HG03457 (cell line): ENCODE measurements around the gene GNAT1.
A peak's percentile ranks its signal among the peaks of the same experiment; 100 is the strongest.

Source experiments
- ATAC-seq: cut with Tn5 transposase; IDR thresholded peaks from one replicate; pipeline ENCODE4 v1.9.1; 2021; ENCODE audit warnings: moderate number of reproducible peaks; ENCODE audit not compliant: unreplicated experiment

The GNAT1 gene

GRCh38 chr3:50190936-50191660 is at the start of gene GNAT1:
GNAT1 (plus strand) TSS chr3:50191610; CDS start chr3:50191726, 116 bp downstream.
- ATAC-seq: no peak

DNA sequence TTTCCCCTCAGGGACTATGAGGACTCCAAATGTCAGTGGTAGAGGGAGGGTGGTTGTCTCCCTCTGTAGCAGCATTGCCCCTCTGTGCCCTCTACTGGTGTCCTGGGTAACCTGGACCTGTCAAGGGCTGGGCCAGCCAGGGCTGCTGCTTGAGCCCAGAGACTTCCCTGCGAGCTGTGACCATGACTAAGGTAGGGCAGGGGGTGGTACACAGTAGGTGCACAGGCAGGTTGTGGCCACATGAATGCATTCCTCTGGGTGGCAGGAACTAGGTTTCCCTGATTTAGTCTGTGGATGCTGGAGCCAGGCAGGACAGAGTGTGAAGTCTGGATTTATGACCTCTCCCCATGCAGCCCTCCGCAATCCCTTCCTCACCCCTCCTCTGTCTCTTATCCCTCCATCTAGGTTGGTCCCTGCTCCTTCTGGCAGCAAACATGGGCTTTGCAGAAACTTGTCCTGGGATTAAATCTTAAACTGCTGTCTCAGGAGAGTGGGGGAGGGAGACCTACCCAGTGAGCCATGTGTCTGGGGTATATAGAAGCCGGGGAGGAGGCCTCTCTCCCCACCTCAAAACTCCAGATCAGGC is 45.0 kb upstream of the GNAT1 start:
- ATAC-seq: no peak

DNA sequence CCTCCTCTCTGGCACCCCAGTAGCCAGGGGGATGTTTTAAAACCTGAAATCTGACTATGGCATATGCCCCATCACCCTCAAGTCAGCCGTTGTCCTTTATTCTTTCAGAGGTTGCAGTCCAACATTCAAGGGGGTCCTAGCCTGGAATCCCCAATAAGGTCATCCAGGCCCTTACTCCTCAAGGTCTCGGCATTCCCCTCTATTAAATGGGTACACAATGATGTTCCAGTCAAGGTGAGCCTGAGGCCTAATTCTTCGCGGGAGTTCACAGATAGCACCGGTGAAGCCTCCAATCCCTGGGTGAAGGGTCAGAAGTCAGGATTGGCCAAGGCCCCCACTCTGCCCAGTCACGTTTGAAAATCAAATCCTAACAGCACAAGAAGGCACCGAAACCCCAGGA is 44.4 kb upstream of the GNAT1 start:
- no peak for ATAC-seq

DNA sequence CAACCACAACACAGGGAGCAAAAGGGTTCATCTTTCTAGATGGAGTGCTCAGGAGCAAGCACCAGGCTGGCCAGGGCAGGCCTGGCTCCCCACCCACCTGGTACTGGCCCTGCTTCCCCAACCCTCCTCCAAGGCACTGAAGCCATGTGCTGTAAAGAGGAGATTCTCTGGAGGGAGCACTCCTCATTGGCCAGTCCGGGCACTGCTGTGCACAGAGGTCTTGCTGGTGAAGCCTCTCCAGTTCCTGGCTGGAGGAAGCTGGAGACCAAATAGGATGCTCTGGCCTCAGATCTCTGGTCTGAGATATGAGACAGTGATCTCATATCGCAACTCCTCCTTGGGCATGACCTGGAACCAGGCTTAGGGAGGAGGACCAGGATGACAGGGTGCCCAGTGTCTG is 44.0 kb upstream of the GNAT1 start:
- no peak for ATAC-seq

DNA sequence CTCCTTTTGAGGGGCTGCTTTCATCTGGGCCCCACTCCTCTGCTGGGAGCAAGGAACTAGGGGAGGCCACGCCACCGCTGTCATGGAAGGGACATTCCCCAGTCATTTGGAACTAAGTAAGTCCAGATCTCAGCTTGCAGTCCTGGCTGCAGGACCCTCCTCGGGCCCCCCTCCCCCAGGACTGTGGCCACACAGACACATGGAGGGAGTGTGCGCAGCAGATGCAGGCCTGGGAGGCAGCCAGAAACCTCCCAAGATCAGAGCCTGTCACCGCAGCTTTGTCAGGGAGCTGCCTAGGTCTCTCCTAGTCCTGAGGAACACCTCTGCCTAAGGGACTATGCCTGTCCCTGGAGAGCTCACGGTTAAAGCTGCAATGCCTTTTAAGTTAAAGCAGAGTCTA is 43.5 kb upstream of the GNAT1 start:
- ATAC-seq: no peak

- no peak for ATAC-seq
Measured at GRCh38 chr3:50150404-50150750, 41.0 kb upstream of the GNAT1 start.

DNA sequence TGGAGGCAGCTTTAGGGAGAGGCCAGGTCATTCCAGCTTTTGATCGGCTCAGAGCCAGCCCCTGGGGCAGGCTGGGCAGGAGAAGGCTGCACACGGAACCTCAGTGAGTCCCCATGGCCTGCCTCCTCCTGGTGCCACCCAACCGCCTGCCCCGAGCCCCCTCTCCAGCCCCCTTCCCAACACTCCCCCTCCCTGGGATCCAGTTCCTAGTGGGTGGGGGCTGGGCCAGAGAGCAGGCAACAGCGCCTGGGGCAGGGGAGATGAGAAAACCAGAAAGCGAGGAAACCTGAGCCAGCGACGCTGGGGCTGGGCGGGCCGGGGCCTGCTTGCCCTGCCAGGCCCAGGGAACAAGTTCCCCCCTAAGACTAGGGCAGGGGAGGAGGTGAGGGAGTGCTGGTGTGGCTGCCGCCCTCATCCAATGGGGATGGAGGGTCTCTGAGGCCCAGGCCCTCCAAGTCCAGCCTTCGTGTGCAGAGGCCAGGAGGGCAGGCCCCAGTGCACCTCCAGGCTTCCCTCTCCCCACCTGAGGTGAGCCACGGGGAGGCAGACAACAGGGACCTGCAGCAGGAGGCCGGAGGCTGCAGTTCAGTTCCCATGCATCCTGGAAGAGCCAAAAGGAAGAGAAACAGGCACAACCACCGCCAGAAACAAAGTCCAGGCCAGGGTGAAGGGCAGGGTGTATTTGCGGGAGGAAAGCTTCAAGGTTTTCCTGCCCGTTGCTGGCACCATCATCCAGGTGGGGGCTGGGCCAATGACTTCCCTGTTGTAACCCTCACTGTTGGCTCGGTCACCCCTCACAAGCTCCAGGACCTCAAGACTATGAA is 40.3 kb upstream of the GNAT1 start:
- no peak for ATAC-seq

GRCh38 chr3:50151728-50152127 is 39.7 kb upstream of the GNAT1 start:
- no peak for ATAC-seq

DNA sequence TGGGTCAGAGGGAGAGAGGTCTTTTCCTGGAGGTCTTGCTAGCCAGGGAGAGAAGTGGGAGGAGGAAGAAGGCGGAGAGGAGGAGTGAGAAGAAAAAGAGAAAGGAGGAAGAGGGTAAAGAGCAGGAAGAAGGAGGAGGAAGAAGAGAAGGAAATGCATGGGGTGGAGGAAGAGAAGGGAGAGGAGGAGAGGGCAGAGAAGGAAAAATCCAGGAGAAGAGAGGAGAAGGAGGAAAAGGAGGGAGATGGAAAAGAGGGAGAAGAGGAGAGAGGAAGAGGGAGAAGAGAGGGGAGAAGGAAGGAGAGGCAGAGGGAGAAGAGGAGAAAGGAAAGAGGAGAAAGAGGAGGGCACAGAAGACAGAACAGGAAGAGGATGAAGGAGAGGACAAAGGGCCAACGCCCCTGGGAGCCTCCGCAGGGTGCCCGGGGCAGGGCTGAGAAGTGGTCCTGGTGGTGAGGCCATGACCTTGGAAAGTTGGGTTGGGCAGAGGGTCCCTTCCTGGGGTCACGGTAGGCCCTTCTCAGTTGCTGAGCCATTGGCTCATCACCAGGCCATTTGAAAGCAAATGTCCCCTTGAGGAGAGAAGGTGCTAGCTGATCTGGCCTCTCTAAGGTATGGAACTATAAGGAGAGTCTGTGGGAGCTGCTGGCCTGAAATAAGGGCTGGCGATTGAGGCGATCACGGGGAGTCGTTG is 37.5 kb upstream of the GNAT1 start:
- no peak for ATAC-seq

- ATAC-seq: no peak
Measured at GRCh38 chr3:50154476-50154839, 37.0 kb upstream of the GNAT1 start.

- ATAC-seq: peak; percentile 55
Measured at GRCh38 chr3:50154840-50155490, 36.4 kb upstream of the GNAT1 start, which contains the start of gene SEMA3F. SEMA3F (plus strand) TSS chr3:50155324; CDS start chr3:50159623, 4,299 bp downstream.

GRCh38 chr3:50155491-50155878 is 35.9 kb upstream of the GNAT1 start:
- no peak for ATAC-seq

GRCh38 chr3:50155891-50156290 is 35.5 kb upstream of the GNAT1 start:
- no peak for ATAC-seq

DNA sequence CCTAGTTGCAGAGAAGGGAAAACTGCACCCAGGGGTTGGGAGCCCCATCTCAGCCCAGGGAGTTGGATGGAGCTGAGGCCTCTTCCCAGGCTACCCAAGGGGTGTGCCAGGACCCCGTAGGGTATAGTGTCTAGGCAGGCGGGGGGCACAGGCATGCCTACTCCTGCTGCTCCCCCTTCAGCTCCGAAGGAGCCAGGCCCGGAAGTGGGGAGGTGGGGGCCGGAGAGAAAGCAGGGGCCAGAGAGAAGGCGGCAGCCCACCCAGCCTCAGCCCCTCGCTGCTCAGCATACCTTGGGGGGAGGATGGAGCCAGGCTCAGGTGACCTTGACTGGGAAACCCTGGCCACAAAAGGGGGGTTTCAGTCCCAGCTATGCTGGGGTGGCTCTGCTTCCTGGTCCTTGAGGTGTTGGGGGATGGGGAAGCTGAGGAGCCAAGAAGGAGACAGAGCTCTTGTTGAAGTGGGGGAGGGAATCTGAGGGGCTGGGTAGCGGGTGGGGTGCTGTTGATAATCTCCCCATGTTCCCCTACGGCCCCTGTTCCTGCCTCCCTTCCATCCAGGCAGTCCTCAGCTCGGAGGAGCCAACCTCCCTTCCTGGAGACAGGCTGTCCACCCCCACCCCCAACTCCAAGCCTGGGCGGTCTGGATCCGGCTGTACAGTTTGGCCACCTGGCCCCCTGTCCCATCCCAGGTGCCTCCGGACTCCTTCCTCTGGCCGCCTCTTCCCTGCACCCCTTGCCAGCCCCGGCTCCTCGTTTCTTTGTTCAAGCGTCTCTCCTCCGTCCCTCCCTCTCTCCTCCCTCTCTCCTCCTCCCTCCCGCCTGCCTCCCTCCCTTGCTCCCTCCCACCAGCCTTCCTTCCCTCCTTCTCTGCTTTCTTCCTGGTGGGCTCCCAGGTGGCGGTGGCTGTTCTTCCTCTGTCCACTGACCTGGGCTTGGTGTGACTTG is 34.6 kb upstream of the GNAT1 start:
- ATAC-seq: no peak

- no peak for ATAC-seq
Measured at GRCh38 chr3:50157827-50158529, 33.4 kb upstream of the GNAT1 start.

GRCh38 chr3:50158530-50159146 is 32.8 kb upstream of the GNAT1 start:
- no peak for ATAC-seq

GRCh38 chr3:50160561-50160983 is 30.8 kb upstream of the GNAT1 start:
- no peak for ATAC-seq

- ATAC-seq: no peak
Measured at GRCh38 chr3:50161320-50161719, 30.1 kb upstream of the GNAT1 start.
